Adrenal gland (tissue), 12 donors: Measurements from ENCODE around the gene SNRK. TPM values are rescaled to one million over a fixed set of nuclear protein-coding genes. Genes with fewer than 3 reads are reported as not detected.

Experiments used
- DNase-seq, 7 donors: peaks; one replicate each; pipeline ENCODE4 v3.0.0-alpha.2; 2019 to 2020
- H3K27ac ChIP-seq, 5 donors: fragments of 200-600 bp; sonication (generic) in 4 of 5; 1 replicate in 3 of 5; 2 replicates in 2 of 5; pipeline versions ENCODE4 v1.5.1 to v1.8.0; 2016 to 2020; ENCODE audit warnings: mild to moderate bottlenecking in 1 of 5
- H3K27me3 ChIP-seq: fragments of 200-600 bp; 2 replicates; pipeline ENCODE4 v1.8.0; 2021
- H3K36me3 ChIP-seq, 2 donors: fragments of 200-600 bp; replicated peaks in 1 of 2; 1 replicate in 1 of 2; 2 replicates in 1 of 2; pipeline versions ENCODE4 v1.5.1 to v1.8.0; 2018 to 2022
- H3K4me1 ChIP-seq, 2 donors: fragments of 200-600 bp; replicated peaks in 1 of 2; 1 replicate in 1 of 2; 2 replicates in 1 of 2; pipeline versions ENCODE4 v1.5.1 to v1.8.0; 2018 to 2021
- H3K4me3 ChIP-seq, 4 donors: fragments of 200-600 bp; sonication (generic) in 3 of 4; one replicate each; pipeline ENCODE4 v1.5.1; 2016 to 2018
- H3K9me3 ChIP-seq, 3 donors: fragments of 200-600 bp; sonication (generic) in 1 of 3; replicated peaks in 1 of 3; 1 replicate in 2 of 3; 2 replicates in 1 of 3; pipeline versions ENCODE4 v1.5.1 to v1.8.0; 2016 to 2021
- CTCF ChIP-seq, 6 experiments: fragments of 450-650 bp in 4 of 6; fragments of 200-600 bp in 2 of 6; sonication (generic) in 1 of 6; IDR thresholded peaks; 1 replicate in 5 of 6; 2 replicates in 1 of 6; pipeline versions ENCODE4 v1.5.1 to v1.8.0; 2016 to 2021; ENCODE audit warnings: antibody characterized with exemption in 6 of 6, mild to moderate bottlenecking in 2 of 6, moderate library complexity in 1 of 6
- POLR2A ChIP-seq, 2 donors: fragments of 450-650 bp; IDR thresholded peaks; one replicate each; pipeline ENCODE4 v1.6.1; 2017; ENCODE audit warnings: antibody characterized with exemption in 2 of 2, mild to moderate bottlenecking in 2 of 2, moderate library complexity in 1 of 2
- WGBS, 4 donors: extraction: QIAGEN DNeasy Blood & Tissue Kit in 2 of 4; methylation state at CpG; one replicate each; pipeline versions ENCODE4 v1.1.5 to v1.1.7; 2013 to 2017; 5-methylcytosine and 5-hydroxymethylcytosine counted together
- intact Hi-C, 2 donors: fragments of 100-400 bp; cut with DNase I; formaldehyde crosslinking; loops; one replicate each; pipeline versions ENCODE4 v1.14.1 to v1.15.0; 2022 to 2023
- polyA plus RNA-seq, 3 donors: library from polyadenylated mRNA; stranded (reverse); fragments of 200-250 nt in 2 of 3; fragments of 350-450 nt in 1 of 3; fragmentation: Illumina TruSeq in 1 of 3; extraction: RNeasy Lipid Tissue Mini Kit (QIAGEN cat#74804) in 1 of 3; gene quantifications; one replicate each; pipeline ENCODE4 v1.2.3, GENCODE V29; 2013 to 2014
- total RNA-seq, 9 donors: library from RNA; depleted of rRNA in 4 of 9; stranded (reverse); fragments of >200 nt in 4 of 9; fragments of 120-200 nt in 1 of 9; fragmentation: NEBNext Ultra II Directional in 1 of 9; extraction: Animal tissue kit (Norgen Biotek cat#: 25700) in 1 of 9; gene quantifications; one replicate each; pipeline versions ENCODE4 v1.1.0 to v1.2.4, GENCODE V29; 2013 to 2023
- donor health status: healthy with polysubstance abuse.
- donor health status: Bipolar disorder and iron deficiency.
- donor health status: DM: yes; HTN: yes; CAD: no.
- donor health status: DM: no; HTN: no; CAD: no.
- donor health status: DM: no; HTN: no; CAD: no.
- donor health status: DM: yes; HTN: yes; CAD: no.

The SNRK gene
- total and polyA plus RNA-seq, 12 donors, result 8.1 to 36.4 (median 23.0) TPM

GRCh38 chr3:43291546-43291945, 5.2 kb downstream of the SNRK start:
- 81 to 90% (median 87%) methylated on average over 1 of the region's 1 CpG for WGBS, 4 donors
- DNase-seq, result no peak
- TF ChIP-seq POLR2A (IDR thresholded peaks at IDR 0.05) (no peak), CTCF (IDR thresholded peaks at IDR 0.05) (no peak)
- H3K9me3 ChIP-seq, result no peaks in the 10 kb centered on the region
- peak overlapping the region in 2 of 5 donors; percentile 31 to 77 for H3K27ac ChIP-seq
- H3K36me3 ChIP-seq, result no peaks in the 10 kb centered on the region
- peaks cover 34 to 86% of the 10 kb centered on the region in 2 donors for H3K4me1 ChIP-seq
- intact Hi-C loops, result no loop called here
- no peak overlapping the region for H3K4me3 ChIP-seq
- no peaks in the 10 kb centered on the region for H3K27me3 ChIP-seq

GRCh38 chr3:43294975-43295374, 8.6 kb downstream of the SNRK start:
- Histone ChIP-seq H3K4me3 (no peak overlapping the region), H3K4me1 (peaks cover 22 to 83% of the 10 kb centered on the region in 2 donors), H3K27me3 (no peaks in the 10 kb centered on the region), H3K27ac (no peak overlapping the region), H3K36me3 (no peaks in the 10 kb centered on the region), H3K9me3 (no peaks in the 10 kb centered on the region)
- TF ChIP-seq CTCF (IDR thresholded peaks at IDR 0.05) (no peak), POLR2A (IDR thresholded peaks at IDR 0.05) (no peak)
- 61 to 73% (median 67%) methylated on average over 1 of the region's 1 CpG for WGBS, 4 donors
- intact Hi-C loops, result no loop called here
- DNase-seq, result no peak

GRCh38 chr3:43296565-43296964, 10.2 kb downstream of the SNRK start:
- 10 to 42% (median 35%) methylated on average over 1 of the region's 1 CpG for WGBS, 4 donors

GRCh38 chr3:43298292-43298691, 12.0 kb downstream of the SNRK start:
- TF ChIP-seq CTCF (IDR thresholded peaks at IDR 0.05) (no peak), POLR2A (IDR thresholded peaks at IDR 0.05) (no peak)
- no peaks in the 10 kb centered on the region for H3K9me3 ChIP-seq
- 73 to 80% (median 77%) methylated on average over 2 of the region's 2 CpGs for WGBS, 4 donors
- H3K4me1 ChIP-seq, result peaks cover 13 to 73% of the 10 kb centered on the region in 2 donors
- intact Hi-C loops, result no loop called here
- no peaks in the 10 kb centered on the region for H3K36me3 ChIP-seq
- H3K27ac ChIP-seq, result no peak overlapping the region
- no peaks in the 10 kb centered on the region for H3K27me3 ChIP-seq
- no peak overlapping the region for H3K4me3 ChIP-seq
- DNase-seq, result peak in 2 of 7 donors; percentile 27 to 44

More at GRCh38 chr3:43296565-43296964, 10.2 kb downstream of the SNRK start:
- Histone ChIP-seq H3K27me3 (no peaks in the 10 kb centered on the region), H3K4me3 (no peak overlapping the region), H3K4me1 (peaks cover 19 to 77% of the 10 kb centered on the region in 2 donors), H3K9me3 (no peaks in the 10 kb centered on the region), H3K27ac (no peak overlapping the region), H3K36me3 (no peaks in the 10 kb centered on the region)
- TF ChIP-seq POLR2A (IDR thresholded peaks at IDR 0.05) (no peak), CTCF (IDR thresholded peaks at IDR 0.05) (no peak)
- DNase-seq, result peak in 1 of 7 donors; percentile 23
- intact Hi-C loops, result no loop called here
